ENCODE measurements around the gene ITGA1.

Gene ITGA1

DNA sequence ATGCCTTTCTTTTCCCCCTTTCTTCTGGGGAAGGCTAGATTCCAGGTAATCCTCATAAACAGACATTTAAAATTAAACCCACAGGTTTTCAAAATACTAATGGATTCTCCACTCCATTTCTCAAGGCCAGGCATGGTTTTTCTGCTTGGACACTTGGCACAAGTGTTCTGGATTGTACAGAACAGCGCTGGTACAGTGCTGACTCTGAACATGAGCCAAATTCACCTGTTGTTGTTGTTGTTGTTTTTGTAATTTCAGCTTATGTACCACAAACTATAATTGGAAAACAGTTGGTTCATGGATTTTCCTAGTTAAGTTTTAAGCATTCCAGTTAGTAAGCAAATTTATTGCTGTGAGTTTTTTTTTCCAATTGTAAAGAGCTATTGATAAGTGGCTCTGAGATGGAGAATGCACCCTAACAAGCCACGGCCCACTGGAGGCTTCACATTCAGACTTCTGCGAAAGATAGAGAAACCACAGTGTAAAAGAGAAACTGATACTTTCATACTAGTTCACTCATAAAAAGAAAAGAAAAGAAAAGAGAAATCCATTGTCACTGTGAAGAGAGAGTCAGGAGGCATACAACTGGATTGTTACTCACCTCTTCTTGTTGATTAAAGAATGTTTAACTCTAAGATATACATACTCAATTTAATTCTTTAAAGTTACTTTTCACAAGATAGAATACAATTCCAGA is 16.2 kb upstream of the ITGA1 start:
- no peak overlapping the region for H3K27ac ChIP-seq
- DNase-seq (ENCODE audit: low read depth, low spot score): no peak

DNA sequence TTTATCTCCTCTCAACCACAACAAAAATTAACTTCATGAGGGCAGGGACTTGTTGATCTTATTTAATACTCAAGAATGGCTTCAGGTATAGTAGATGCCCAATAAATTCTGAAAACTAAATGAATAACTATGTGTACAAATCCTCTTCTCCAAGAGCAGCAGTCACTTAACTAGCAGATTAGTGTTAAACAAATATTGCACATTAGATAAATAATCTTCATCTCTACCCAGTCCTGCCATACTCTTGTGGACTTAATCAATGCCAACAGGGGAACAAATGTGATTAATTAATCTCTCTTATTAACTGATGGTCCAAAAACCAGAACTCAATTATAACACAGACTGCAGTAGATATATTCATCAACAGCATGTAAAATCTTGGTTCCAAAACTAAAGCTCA is 15.0 kb upstream of the ITGA1 start:
- no peak overlapping the region for H3K27ac ChIP-seq
- DNase-seq (ENCODE audit: low read depth, low spot score): no peak

DNA sequence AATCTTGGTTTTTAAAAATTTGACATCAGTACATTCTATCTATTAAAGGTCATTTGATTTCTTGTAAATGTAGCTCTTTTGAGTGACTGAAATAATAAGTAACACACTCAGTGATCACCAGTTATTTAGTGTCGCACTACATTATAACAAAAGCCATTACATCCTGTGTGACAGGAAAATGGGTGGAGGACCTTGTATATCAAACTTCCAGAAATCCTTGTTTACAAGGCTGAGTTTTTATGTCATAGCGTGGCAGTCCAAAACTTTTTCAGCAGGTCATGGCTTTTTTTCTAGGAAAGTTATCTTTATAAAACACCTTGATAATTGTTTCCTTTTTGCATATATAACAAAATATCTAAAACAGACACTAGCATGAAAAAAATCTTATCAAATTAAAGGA is 14.4 kb upstream of the ITGA1 start:
- no peak overlapping the region for H3K27ac ChIP-seq
- DNase-seq (ENCODE audit: low read depth, low spot score): no peak

DNA sequence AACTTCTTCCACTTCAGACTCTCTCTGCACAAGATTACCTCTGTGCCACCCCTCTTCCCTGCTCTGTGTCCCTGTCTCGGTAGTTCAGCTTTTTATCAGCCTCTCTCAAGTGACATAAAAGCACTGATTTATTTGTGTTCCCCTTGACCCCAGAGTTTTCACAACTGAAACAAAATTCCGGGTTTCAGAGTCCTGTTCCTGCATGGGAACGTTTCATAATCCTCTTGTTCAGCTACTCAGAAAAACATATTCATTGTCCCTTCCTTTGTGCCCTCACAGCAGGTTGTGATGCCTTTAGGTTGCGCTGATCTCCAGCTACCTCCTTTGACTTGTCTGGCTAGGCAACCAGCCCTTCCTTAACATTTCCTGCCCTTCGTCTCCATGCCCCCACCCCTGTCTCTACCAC is 13.7 kb upstream of the ITGA1 start:
- DNase-seq (ENCODE audit: low read depth, low spot score): no peak
- H3K27ac ChIP-seq: no peak overlapping the region

DNA sequence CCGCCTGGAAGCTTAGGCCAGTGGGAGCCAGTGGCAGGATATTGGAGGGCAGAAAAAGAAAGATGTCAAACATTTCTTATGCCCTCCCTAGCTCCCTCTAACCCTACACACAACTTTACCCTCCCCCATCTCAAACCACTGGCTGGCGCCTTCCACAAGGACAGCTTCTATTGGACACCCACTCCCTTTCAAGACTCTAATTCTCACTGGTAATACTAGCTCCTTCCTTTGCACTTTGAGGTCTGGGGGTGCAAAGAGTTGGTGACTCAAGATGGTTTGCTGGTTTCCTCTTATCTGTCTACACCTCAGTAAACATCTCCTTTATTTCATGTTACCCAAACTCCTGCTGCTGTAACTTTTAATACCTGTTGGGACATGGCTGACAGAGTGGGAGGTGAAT is 11.6 kb upstream of the ITGA1 start:
- no peak overlapping the region for H3K27ac ChIP-seq
- DNase-seq (ENCODE audit: low read depth, low spot score): no peak

DNA sequence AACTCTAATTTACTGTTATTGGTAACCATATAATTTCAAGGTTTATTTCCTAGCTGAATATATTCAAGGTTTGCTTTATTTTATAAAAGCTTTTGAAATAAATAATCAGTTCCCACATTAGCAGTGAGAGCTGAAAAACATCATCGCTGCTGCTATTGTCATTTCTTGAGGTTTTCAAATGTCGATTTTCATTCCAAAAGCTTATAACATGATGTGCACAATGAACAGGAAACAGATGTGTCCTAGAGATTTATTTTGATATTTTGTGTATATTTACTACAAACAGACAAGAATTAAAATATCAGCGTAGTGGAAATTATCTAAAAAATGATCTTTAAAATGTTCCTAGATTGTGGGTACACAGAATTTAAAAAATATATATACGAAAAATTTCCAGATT is 10.5 kb upstream of the ITGA1 start:
- DNase-seq (ENCODE audit: low read depth, low spot score): no peak
- H3K27ac ChIP-seq: no peak overlapping the region

DNA sequence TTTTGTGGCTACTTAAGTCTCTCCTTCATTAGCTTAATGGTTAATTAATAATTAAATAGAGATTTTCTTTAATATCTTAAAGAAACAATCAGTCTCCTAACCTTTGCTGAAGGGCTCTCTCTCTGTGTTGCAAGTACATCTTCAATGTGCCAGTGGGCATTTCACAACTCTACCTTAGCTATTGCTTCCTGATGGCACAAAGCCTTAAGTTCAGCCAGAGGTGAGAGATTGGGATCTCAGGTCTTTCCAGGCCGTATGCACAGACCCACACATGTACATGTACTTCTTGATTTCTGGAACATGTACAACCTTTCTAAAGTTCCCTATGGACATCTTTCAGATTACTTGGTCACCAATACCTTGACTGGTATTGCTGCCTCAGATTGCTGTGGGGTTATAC is 8.9 kb upstream of the ITGA1 start:
- H3K27ac ChIP-seq: no peak overlapping the region
- DNase-seq (ENCODE audit: low read depth, low spot score): no peak

DNA sequence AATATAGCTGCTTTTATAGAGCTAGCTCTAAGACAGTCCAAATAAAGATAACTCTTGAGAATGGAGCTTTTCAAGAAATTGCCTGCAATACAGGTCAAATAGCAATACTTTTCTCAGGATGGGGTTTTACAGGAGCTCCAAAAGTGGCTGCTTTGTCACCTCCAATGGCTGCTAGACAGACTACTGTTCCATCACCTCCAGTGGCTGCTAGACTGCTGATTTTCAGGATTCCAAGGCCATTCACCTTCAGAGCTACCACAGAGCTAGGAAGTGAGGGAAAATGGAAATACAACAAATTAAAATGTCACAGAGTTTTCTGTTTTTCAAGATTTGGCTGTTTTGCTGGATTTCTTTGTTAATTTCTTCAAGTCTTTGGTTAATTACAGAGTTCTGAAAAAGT is 8.5 kb upstream of the ITGA1 start:
- no peak overlapping the region for H3K27ac ChIP-seq
- no peak for DNase-seq (ENCODE audit: low read depth, low spot score)

DNA sequence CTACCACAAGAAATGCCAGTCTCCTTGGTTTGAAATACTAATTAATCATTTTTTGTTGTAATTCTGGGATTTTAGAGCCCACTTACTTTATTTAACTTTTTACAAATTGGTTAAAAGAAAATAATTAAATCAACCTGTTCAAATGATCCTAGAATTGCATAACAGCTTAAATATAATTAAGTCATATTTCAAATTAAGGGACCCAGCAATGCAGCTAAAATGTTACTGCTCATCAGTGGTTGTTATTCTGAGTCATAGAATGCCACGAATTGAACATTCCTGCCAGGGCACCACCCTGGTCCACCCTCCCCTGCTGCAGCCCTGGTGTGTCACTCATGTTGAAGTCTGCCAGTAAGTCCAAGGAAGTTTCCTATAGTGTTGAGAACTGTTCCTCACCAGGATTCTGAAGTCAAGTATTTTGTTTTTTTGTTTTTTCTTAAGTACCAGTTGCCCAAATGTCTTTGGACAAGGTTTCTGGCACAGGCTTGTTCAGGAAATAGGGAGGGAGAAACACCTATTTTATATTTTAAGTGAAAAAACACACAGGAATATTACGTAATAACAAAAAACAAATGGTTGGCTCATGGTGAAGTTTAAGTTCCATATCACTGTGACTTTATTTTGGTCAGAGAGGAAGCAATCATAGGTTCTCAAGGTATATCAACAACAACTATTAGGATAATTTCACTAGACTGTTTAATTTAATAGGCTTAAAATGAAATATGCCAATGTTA is 4.3 kb upstream of the ITGA1 start:
- peak overlapping the region; percentile 75 for H3K27ac ChIP-seq
- DNase-seq (ENCODE audit: low read depth, low spot score): peak; percentile 62

DNA sequence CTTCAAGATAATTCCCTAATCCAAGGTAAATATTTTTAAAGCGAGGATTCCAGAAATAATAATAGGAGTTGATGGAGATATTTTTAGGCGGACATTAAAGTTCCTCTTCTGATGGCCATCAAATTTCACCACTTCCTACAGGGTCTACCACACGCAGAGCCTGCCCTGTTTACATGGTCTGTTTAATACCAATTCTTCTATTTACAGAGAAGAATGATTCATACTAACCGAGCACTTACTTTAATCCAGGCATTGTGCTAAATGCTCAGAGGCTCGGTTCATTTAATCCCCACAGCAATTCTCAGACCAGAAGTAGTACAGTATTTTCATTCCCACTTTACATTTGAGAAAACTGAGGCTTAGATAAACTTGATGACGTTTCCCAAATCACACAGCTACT is 3.0 kb upstream of the ITGA1 start:
- DNase-seq (ENCODE audit: low read depth, low spot score): peak; percentile 8
- no peak overlapping the region for H3K27ac ChIP-seq

DNA sequence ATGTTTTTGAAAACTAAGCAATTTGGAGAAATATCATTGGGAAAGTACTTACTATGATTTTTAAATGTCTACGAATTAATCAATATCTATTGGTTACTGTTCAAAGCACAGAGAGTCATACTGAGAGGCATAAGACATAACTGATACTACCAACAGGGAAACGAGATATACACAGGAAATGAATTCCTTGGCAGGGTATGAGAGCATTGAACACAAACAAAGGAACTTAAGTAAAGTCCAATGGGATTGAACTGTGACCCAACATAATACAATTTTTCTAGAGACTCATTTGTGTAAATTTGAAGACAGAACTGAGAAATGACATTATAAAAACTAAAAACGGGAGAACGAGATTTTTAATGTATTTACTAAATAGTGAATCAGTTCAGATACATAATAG is 1.3 kb upstream of the ITGA1 start:
- no peak for DNase-seq (ENCODE audit: low read depth, low spot score)
- peak overlapping the region; percentile 58 for H3K27ac ChIP-seq

DNA sequence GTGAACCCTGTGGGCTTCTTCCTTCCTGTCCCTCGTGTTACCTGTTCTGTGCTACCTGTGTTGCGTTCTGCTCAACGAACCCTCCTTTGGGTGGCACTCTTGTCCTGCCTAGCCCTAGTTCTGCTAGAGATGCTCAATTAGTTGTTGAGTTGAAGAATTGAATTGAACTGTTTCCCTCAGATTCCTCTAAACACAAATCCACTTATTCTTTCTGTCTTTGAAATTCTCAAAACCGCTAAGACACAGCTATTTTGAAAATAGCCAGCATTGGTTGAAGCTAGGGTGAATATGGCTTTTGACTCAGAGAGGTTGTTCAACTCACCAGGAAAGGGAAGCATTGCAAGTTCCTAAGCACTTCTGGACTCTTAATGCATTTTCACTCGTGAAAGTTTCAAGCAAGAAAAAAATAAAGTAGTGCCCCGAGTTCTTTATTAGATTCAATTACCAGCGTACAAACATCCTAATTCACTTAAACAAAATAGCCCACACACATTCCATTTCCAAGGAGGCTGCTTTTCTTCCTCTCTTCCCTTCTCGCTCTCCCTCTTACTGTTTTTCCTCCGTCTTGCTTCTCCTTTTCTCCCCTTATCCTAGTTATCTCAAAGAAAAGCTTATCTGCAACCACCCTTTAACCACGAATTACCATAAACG is 642 bp upstream of the ITGA1 start:
- peak; percentile 12 for DNase-seq (ENCODE audit: low read depth, low spot score)
- peak overlapping the region; percentile 58 for H3K27ac ChIP-seq

DNA sequence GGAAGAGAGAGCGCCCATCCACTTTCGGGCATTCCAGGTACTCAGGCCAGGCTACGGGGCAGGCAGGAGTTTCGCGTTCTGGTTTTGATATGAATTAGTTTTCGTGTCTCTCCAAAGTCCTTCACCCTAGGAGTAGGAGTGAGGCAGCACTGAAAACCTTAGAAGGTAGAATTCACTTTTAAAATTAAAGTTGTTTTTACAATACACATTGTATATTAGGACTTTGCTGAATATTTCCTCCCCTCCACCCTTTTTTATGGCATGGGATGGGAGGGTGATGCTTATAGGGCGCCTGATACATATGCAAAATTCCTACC is 747 bp downstream of the ITGA1 start:
- peak overlapping the region; percentile 58 for H3K27ac ChIP-seq
- DNase-seq (ENCODE audit: low read depth, low spot score): no peak

DNA sequence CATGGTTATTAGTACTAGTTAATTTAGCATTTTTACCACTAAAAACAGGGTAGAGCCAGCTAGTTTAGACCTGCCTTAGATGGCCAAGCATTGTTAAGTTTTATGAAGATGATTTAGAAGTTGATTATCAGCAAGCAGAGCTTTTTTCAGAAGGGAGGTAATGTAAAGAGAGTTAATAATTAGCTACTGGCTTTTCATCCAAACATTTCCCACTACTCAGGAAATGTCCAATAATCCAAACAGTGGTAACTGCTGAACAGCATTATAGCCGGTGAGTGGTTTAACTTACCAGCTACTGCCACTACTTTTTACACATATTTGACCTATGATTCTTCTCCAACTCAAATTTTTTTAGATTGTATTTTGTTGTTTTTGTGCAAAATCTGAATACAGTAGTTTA is 1.7 kb downstream of the ITGA1 start:
- no peak for DNase-seq (ENCODE audit: low read depth, low spot score)
- H3K27ac ChIP-seq: no peak overlapping the region

DNA sequence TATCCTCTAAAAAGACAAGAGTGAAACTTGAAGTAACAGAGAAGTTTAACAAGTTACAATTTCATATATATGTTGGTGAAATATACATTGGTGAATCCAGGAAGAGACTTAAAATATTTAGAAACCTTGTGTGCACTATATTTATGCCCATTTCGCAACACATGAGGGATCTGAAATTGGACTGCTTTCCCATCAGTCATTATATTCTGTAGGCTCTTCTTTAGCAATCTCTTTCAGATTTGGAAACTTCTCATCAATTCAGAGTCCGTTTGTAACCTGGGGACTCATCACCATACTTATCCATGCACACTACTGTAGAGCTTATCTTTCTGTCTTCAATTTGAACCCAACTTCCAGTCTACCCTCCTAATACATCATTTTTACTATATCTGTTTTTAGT is 2.1 kb downstream of the ITGA1 start:
- no peak overlapping the region for H3K27ac ChIP-seq
- DNase-seq (ENCODE audit: low read depth, low spot score): no peak

DNA sequence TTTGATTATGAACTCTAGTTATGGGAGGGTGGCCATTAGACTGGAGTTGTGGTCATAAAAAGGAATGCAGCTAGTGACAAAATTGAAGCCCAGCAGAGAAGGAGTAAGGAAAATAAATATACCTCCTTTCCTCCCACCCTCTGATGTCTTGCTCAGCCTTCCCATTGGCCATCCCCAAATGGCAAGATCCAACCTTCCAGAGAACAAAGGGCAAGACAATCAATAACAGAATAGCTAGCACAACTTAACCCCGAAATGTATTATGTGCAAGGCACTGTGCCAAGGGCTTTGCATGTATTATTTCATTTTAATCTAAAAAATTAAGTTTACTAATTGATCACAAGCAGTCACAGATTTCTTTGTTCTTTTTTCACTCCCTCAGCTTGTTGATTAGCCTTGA is 3.6 kb downstream of the ITGA1 start:
- DNase-seq (ENCODE audit: low read depth, low spot score): no peak
- H3K27ac ChIP-seq: no peak overlapping the region

DNA sequence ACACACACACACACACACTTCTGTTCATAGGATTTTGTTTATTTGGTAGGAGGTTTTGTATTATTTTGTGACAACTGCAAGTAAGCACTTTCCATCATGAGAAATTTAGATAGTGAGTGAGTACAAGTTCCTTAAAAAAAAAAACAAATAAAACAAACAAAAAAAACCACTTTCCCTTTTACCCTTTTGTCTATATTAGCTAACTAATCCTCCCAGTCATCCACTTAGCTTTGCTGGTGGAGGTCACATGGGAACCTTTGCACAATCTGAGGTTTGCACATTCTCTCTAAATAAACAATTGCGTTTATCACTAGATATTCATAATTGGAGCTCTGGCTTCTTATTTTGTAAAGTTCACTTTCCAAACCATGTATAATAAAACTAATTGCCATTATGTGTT is 6.8 kb downstream of the ITGA1 start:
- no peak for DNase-seq (ENCODE audit: low read depth, low spot score)
- H3K27ac ChIP-seq: no peak overlapping the region

DNA sequence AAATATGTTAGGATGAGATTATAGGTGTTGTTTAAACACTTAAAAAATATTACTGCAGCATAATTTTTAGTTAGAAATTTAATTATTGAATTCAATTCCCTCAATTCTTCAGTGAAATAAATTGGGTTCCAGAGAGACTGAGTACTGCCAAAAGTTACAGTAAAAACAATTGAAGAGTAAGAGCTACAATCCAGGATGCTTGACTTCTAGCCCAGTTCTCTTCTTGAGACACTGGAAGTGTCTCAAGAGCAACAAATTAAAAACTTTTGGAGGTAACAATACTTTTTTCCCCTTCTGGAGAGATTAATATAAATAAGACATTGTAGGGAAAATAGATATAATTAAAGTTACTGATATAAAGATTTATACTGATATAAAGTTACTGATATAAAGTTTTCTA is 8.3 kb downstream of the ITGA1 start:
- DNase-seq (ENCODE audit: low read depth, low spot score): no peak
- H3K27ac ChIP-seq: no peak overlapping the region

DNA sequence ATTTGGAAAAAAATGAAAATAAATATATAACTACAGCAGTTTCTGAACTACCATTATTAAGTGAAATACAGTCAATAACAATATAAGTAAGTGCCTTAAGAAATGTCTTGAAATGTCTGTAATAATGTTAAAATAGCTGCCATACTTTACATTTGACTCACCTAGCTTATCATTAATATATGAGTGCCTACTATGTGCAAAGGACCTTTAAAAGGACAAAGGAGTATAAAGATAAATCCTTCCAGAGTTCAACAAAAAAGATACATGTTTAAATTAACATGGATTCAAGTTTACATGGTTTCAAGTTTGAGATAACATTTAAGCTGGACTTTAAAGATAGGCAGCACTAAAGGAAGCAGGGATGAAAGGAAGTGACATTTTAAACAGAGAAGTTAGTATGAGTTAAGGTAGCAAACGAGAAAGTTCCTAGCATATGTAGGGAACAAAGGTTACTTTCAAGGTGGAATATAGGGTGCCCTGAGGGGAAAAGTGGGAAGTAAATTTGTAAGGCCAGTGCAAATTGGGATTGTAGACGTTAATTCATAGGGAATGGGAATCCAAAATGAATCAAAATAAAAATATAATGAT is 8.9 kb downstream of the ITGA1 start:
- DNase-seq (ENCODE audit: low read depth, low spot score): no peak
- no peak overlapping the region for H3K27ac ChIP-seq

DNA sequence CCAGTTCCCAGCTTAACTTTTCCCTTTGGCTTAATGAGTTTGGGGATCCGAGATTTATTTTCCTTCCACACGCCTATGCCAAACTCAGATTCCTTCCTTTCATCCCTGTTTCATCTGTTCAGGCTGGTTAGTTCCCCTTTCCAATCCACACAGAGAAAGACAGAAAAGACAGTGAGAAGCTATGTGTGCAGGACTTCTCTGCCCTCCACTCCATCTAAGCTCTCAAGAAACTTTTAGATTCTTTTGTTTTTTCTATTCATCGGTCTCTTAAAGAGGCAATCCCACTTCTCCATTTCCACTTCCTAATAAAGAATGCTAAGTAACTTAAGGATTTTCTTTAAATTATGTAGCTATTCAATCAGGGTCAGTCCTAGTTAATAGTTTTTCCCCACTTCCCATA is 11.2 kb downstream of the ITGA1 start:
- DNase-seq (ENCODE audit: low read depth, low spot score): no peak
- H3K27ac ChIP-seq: peak overlapping the region; percentile 99

DNA sequence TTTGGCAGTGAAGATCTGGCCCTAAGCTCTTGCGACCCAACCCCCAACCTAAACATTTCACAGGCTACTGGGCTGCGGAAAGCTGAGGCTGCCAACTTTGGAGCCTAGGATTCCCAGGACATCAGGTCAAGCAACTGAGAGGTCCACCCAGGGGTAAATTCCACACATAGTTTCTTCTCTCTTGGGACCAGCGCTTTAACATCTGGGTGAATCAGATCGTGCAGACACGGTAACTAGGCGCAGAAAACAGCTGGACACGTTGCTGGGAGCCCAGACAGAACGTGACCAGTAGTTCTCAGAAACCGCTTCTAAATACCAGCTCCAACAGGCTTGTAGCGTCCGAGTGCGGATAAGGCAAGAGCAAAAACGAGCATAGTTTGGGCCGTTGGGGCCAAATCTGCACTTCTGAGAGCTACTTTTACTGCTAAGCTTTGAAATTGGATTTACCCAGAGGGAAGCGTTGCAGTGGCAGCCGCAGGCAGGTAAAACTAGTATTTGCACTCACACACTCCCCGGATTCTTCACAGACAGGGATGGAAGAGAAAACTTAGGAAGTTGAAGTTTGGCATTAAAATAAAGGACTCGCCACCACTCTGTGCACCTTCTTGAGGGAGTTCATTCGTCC is 11.8 kb downstream of the ITGA1 start:
- H3K27ac ChIP-seq: peak overlapping the region; percentile 99
- no peak for DNase-seq (ENCODE audit: low read depth, low spot score)

Measured in epithelial cell of prostate (primary cell).